T-helper 1 cell treated with Interleukin-12 subunit alpha and Interleukin-12 subunit beta and Interleukin-4 antibody, amounts not matched to agents 30 μg/mL and 1 μg/mL, for 36 hours (primary cell): Measurements from ENCODE around the gene LRRC37A.
"Not testable (repeated sequence)": the region's sequence is repeated elsewhere in the genome, so short reads cannot be mapped to it uniquely, and the experiment has no call there.

Experiments
- H3K27ac Mint-ChIP-seq: one replicate; pipeline ENCODE4 v1.8.0; 2021; ENCODE audit warnings: mild to moderate bottlenecking, mixed read lengths
- H3K27me3 Mint-ChIP-seq: one replicate; pipeline ENCODE4 v1.8.0; 2021; ENCODE audit warnings: low read depth, mixed read lengths
- H3K36me3 Mint-ChIP-seq: one replicate; pipeline ENCODE4 v1.8.0; 2021; ENCODE audit warnings: low read depth, mixed read lengths
- H3K4me1 Mint-ChIP-seq: one replicate; pipeline ENCODE4 v1.8.0; 2021; ENCODE audit warnings: low read depth, mixed read lengths
- H3K4me3 Mint-ChIP-seq: one replicate; pipeline ENCODE4 v1.8.0; 2021; ENCODE audit warnings: mild to moderate bottlenecking, moderate library complexity, mixed read lengths
- H3K9me3 Mint-ChIP-seq: one replicate; pipeline ENCODE4 v1.8.0; 2021; ENCODE audit warnings: mixed read lengths

Gene LRRC37A

DNA sequence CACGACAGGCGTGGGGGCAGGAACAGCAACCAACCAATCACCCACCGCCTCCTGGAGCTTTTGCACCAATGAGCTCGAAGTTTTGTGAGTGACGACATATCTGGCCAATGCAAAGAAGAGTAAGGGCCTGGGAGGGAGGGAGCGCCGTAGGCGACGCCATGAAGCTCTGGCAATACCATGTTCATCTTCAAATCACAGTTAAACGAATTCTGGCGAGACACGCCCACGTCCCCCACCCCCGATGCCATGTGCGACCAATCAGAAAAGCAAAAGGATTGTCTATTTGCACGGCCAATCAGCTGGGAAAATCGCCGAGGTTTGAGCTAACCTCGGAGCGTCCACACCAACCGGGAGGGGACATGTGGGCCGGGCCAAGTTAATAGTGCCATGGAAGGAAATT is 66.8 kb downstream of the LRRC37A start, which contains the start of gene ARL17B:
TSS of gene ARL17B (minus strand) at position 12 of the 400 bp plus-strand sequence. CDS start 3,369 bp downstream, outside the sequence.
- not testable (repeated sequence) for H3K4me3 Mint-ChIP-seq, H3K9me3 Mint-ChIP-seq, H3K4me1 Mint-ChIP-seq, H3K36me3 Mint-ChIP-seq, H3K27ac Mint-ChIP-seq, H3K27me3 Mint-ChIP-seq

DNA sequence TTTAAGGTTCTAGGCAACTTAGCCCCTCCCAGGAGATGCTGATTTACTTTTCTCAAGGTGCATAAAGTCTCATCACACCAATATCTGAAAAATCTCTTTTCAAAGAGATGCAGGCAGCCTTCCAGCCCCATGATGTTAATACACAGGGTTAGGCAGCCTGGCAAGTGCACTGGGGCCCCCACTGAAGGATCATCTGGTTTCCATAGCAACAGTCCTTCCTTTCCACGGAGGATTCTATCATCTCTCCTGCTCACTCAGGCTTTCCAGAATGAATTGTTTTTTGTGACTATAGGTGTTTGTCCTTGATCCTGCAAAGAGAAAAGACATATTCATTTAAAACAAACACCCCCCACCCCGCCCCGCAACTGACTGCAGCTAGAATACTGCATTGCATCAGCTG is 72.6 kb downstream of the LRRC37A start:
- not testable (repeated sequence) for H3K4me3 Mint-ChIP-seq, H3K36me3 Mint-ChIP-seq, H3K4me1 Mint-ChIP-seq, H3K9me3 Mint-ChIP-seq, H3K27ac Mint-ChIP-seq, H3K27me3 Mint-ChIP-seq

DNA sequence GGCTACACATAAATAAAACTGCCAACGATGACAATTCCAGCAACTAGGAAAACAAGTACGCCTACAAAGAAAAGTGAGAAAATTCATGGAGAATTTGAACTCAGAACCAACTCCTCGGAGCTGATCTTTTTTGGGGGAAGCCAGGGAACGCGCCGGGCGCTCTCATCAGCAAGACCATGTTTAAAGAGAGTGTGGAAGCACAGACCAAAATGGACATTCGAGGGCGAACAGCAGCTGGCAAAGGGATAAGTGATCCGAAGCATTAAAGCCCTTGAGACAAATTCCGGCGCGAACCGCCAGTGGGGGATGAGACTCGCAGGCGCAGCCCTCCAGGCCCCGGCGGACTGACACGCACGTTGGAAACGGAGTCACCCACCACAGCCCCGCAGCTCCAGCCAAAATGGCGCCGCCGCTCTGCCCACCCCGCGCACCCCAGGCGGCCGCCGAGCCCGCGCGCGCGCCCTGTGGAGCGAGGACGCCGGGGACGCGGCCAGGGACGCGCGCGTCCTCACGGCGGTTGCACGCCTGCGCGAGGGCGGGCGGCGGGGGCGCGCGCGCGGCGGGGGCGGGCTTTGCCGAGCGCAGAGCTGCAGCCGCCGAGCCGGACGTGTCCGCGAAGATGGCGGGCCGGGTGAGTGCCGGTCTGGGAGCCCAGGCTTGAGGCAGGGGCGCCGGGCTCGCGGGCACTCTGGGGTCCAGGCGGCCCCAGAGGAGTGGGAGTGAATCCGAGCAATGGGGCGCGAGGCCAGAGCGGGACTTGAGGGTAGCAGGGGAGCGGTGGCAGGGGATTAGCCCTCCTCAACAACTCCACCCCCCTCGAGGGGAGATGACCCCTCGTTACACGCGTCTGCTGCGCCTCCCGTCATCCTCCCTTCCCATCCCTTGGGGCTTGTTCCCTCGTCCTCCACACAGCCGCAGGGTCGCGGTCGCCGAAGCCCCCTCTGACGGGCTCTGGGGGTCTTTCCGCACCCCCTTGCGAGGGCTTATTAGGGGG is 77.6 kb downstream of the LRRC37A start:
- H3K27me3 Mint-ChIP-seq, H3K27ac Mint-ChIP-seq, H3K4me3 Mint-ChIP-seq, H3K9me3 Mint-ChIP-seq, H3K4me1 Mint-ChIP-seq, H3K36me3 Mint-ChIP-seq: not testable (repeated sequence)

DNA sequence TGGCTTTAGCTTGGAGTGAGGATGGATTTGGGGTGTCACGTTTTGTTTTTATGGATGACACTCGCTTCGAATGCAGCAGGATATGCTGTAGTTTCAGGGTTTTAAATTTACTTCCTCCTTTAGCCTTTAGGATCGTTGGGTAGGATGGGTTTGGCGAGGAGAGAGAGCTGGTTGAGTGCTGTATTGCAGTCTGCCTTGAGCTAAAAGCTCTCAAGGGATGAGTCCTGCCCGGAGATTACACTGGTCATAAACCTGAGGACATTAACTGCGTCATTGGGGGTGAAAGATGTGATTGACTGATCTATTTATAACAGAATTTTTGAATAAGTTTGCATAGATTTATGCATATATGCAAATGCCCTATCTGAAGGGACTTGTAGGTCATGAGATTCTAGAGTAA is 78.5 kb downstream of the LRRC37A start:
- H3K27me3 Mint-ChIP-seq, H3K4me1 Mint-ChIP-seq, H3K4me3 Mint-ChIP-seq, H3K27ac Mint-ChIP-seq, H3K9me3 Mint-ChIP-seq, H3K36me3 Mint-ChIP-seq: not testable (repeated sequence)

DNA sequence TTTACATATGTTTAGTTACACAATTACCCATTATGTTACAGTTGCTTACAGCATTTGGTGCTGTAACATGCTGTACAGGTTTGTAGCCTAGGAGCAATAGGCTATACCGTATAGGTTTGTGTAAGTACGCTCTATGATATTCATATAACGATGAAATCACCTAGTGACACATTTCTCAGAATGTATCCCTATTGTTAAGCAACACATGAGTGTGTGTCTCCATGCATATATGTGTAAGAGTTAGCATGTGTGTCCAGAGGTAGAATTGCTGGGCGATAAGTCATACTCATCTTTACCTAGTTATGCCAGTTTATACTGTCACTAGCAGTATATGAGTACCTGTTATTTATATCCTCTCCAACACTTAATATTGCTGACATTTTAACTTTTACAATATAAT is 88.2 kb downstream of the LRRC37A start:
- not testable (repeated sequence) for H3K27me3 Mint-ChIP-seq, H3K4me3 Mint-ChIP-seq

DNA sequence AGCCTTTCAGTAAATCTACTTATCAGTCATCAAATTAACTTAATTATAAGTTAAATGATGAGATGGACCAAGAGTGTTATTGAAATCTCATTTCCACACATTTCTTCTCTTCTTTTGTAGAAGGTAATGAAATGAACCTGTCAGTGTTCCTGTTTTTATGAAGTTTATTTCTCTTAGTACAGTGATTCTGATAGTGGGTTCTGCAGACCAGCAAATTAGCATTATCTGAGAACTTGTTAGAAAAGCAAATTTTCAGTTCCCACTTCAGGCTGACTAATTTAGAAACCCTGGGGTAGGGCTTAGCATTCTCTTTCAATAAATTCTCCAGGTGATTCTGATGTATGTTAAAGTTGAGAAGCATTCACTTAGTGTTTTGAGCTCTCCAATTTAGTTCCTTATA is 90.6 kb downstream of the LRRC37A start:
- not testable (repeated sequence) for H3K36me3 Mint-ChIP-seq, H3K9me3 Mint-ChIP-seq

More for the DNA sequence above, 88.2 kb downstream of the LRRC37A start:
- H3K27ac Mint-ChIP-seq, H3K36me3 Mint-ChIP-seq, H3K4me1 Mint-ChIP-seq, H3K9me3 Mint-ChIP-seq: not testable (repeated sequence)

More for the DNA sequence above, 90.6 kb downstream of the LRRC37A start:
- H3K4me1 Mint-ChIP-seq, H3K27me3 Mint-ChIP-seq, H3K27ac Mint-ChIP-seq, H3K4me3 Mint-ChIP-seq: not testable (repeated sequence)
